ENCODE results near the gene IQCK.

IQCK gene

GRCh38 chr16:19710191-19710908 is 7.7 kb upstream of the IQCK start:
- Histone ChIP-seq H3K4me1 (ENCODE audit: low read length) (no peaks in the 10 kb centered on the region), H3K4me2 (ENCODE audit: low read length) (no peak overlapping the region), H2AFZ (ENCODE audit: low read depth, low read length) (no peak overlapping the region), H4K20me1 (ENCODE audit: insufficient read depth, low read length) (0 out of 2 replicates have a peak, but pooled peaks cover 3% of the 10 kb centered on the region), H3K36me3 (replicated peaks; ENCODE audit: low read depth, low read length) (peaks cover 71% of the 10 kb centered on the region), H3K4me3 (ENCODE audit: low read length) (no peak overlapping the region), H3K9ac (ENCODE audit: low read length) (no peak overlapping the region), H3K27me3 (ENCODE audit: low read depth, low read length) (no peaks in the 10 kb centered on the region), H3K27ac (ENCODE audit: low read length) (no peak overlapping the region), H3K79me2 (ENCODE audit: low read length) (peaks cover 79% of the 10 kb centered on the region), H3K9me3 (ENCODE audit: insufficient read depth, low read length) (no peaks in the 10 kb centered on the region)
- TF ChIP-seq, protein P1, sequence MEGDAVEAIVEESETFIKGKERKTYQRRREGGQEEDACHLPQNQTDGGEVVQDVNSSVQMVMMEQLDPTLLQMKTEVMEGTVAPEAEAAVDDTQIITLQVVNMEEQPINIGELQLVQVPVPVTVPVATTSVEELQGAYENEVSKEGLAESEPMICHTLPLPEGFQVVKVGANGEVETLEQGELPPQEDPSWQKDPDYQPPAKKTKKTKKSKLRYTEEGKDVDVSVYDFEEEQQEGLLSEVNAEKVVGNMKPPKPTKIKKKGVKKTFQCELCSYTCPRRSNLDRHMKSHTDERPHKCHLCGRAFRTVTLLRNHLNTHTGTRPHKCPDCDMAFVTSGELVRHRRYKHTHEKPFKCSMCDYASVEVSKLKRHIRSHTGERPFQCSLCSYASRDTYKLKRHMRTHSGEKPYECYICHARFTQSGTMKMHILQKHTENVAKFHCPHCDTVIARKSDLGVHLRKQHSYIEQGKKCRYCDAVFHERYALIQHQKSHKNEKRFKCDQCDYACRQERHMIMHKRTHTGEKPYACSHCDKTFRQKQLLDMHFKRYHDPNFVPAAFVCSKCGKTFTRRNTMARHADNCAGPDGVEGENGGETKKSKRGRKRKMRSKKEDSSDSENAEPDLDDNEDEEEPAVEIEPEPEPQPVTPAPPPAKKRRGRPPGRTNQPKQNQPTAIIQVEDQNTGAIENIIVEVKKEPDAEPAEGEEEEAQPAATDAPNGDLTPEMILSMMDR (IDR thresholded peaks at IDR 0.05; ENCODE audit: low read depth, low read length): no peak
- no peak for TF ChIP-seq EZH2phosphoT487 (IDR thresholded peaks at IDR 0.05; ENCODE audit: low read depth)

DNA sequence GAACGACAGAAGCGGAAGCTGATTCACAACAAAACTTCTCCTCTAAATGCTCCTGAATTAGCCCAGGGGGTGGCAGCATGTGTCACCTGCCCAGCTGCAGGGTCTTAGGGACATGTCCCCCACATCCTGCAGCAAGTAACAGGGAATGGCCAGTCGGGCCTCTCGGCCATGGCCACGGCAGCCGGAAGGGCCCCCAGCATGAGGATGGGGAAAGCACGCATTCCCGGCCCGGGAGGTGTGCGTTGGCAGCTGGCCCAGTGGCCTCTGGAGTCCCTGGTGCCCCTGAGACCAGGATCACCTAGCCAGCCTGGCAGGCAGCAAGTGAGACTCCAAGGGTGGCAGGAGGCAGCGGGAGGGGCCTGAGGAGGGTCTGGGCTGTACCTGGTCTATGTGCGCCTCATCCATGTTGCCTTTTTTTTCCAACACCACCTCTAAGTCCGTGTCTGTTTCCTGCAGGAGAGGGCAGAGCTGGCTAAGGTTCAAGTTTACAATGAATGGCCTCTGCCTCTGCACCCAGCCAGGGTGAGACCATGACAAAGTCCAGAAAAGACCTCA is 7.0 kb upstream of the IQCK start:
- H3K9ac ChIP-seq (ENCODE audit: low read length): no peak overlapping the region
- H2AFZ ChIP-seq (ENCODE audit: low read depth, low read length): no peak overlapping the region
- H3K27ac ChIP-seq (ENCODE audit: low read length): no peak overlapping the region
- peaks cover 68% of the 10 kb centered on the region for H3K36me3 ChIP-seq (replicated peaks; ENCODE audit: low read depth, low read length)
- TF ChIP-seq EZH2phosphoT487 (IDR thresholded peaks at IDR 0.05; ENCODE audit: low read depth): no peak
- TF ChIP-seq, protein P1 (IDR thresholded peaks at IDR 0.05; ENCODE audit: low read depth, low read length): no peak
- H3K4me3 ChIP-seq (ENCODE audit: low read length): no peak overlapping the region
- H4K20me1 ChIP-seq (ENCODE audit: insufficient read depth, low read length): 0 out of 2 replicates have a peak, but pooled peaks cover 3% of the 10 kb centered on the region
- no peaks in the 10 kb centered on the region for H3K27me3 ChIP-seq (ENCODE audit: low read depth, low read length)
- peaks cover 2% of the 10 kb centered on the region for H3K4me1 ChIP-seq (ENCODE audit: low read length)
- no peak overlapping the region for H3K4me2 ChIP-seq (ENCODE audit: low read length)
- H3K9me3 ChIP-seq (ENCODE audit: insufficient read depth, low read length): no peaks in the 10 kb centered on the region
- peaks cover 83% of the 10 kb centered on the region for H3K79me2 ChIP-seq (ENCODE audit: low read length)

GRCh38 chr16:19711643-19712042 is 6.4 kb upstream of the IQCK start:
- Histone ChIP-seq H3K27ac (ENCODE audit: low read length) (no peak overlapping the region), H4K20me1 (ENCODE audit: insufficient read depth, low read length) (0 out of 2 replicates have a peak, but pooled peaks cover 3% of the 10 kb centered on the region), H3K36me3 (replicated peaks; ENCODE audit: low read depth, low read length) (peaks cover 67% of the 10 kb centered on the region), H3K79me2 (ENCODE audit: low read length) (peaks cover 89% of the 10 kb centered on the region), H3K27me3 (ENCODE audit: low read depth, low read length) (no peaks in the 10 kb centered on the region), H3K9ac (ENCODE audit: low read length) (no peak overlapping the region), H3K9me3 (ENCODE audit: insufficient read depth, low read length) (no peaks in the 10 kb centered on the region), H3K4me2 (ENCODE audit: low read length) (no peak overlapping the region), H2AFZ (ENCODE audit: low read depth, low read length) (no peak overlapping the region), H3K4me1 (ENCODE audit: low read length) (peaks cover 8% of the 10 kb centered on the region), H3K4me3 (ENCODE audit: low read length) (no peak overlapping the region)
- no peak for TF ChIP-seq EZH2phosphoT487 (IDR thresholded peaks at IDR 0.05; ENCODE audit: low read depth)
- TF ChIP-seq, protein P1 (IDR thresholded peaks at IDR 0.05; ENCODE audit: low read depth, low read length): no peak

DNA sequence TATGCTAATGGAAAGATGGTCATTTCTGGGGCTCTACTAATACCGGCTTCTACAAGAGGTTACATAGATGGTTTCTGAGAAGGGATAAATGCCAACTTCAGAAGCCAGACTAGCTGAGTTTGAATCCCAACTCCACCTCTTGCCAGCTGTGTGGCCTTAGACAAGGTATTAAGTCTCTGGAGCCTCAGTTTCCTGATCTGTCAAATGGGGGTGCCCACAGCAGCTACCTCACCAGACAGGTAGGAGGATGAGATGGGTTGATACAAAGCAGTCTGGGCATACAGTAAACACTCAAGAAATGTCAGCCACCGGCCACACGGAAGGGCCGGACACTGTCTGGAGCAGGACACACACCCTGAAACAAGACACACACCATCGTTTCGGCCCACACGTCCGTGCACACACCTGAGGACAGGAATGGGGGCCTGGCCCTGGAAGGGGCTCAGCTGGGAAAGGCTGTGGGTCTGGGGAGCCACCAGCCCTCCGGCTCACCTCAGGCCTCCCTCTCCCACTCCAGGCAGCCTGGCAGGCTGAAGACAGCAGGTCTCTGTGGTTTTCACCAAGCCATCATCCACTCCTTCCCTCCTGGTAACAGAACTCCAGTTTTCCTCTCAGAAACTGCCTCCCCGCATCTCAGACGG is 5.5 kb upstream of the IQCK start:
- Histone ChIP-seq H3K36me3 (replicated peaks; ENCODE audit: low read depth, low read length) (peaks cover 61% of the 10 kb centered on the region), H3K79me2 (ENCODE audit: low read length) (peaks cover 98% of the 10 kb centered on the region), H3K9me3 (ENCODE audit: insufficient read depth, low read length) (no peaks in the 10 kb centered on the region), H3K9ac (ENCODE audit: low read length) (no peak overlapping the region), H3K4me2 (ENCODE audit: low read length) (no peak overlapping the region), H3K27me3 (ENCODE audit: low read depth, low read length) (no peaks in the 10 kb centered on the region), H4K20me1 (ENCODE audit: insufficient read depth, low read length) (0 out of 2 replicates have a peak, but pooled peaks cover 3% of the 10 kb centered on the region), H3K4me3 (ENCODE audit: low read length) (no peak overlapping the region), H3K4me1 (ENCODE audit: low read length) (peaks cover 8% of the 10 kb centered on the region), H3K27ac (ENCODE audit: low read length) (no peak overlapping the region), H2AFZ (ENCODE audit: low read depth, low read length) (no peak overlapping the region)
- TF ChIP-seq EZH2phosphoT487 (IDR thresholded peaks at IDR 0.05; ENCODE audit: low read depth): no peak
- TF ChIP-seq, protein P1 (IDR thresholded peaks at IDR 0.05; ENCODE audit: low read depth, low read length): no peak
